Pancreas (tissue), 10 donors: Measurements from ENCODE around the gene ITK. TPM values are rescaled to one million over a fixed set of nuclear protein-coding genes. Genes with fewer than 3 reads are reported as not detected.

Experiments used
- ATAC-seq, 4 donors: fragments of 200-7000 bp; cut with Tn5 transposase; one replicate each; pipeline versions ENCODE4 v1.8.0 to v1.9.1; 2020; ENCODE audit warnings: mild to moderate bottlenecking in 4 of 4, moderate library complexity in 4 of 4
- DNase-seq, 6 donors: peaks; one replicate each; pipeline ENCODE4 v3.0.0-alpha.2; 2020
- FAIRE-seq: peaks from 2 replicates; lab custom pipeline; 2012; peaks lifted over from hg19 to GRCh38; lab: Jason Lieb, UNC
- H3K27ac ChIP-seq, 4 donors: fragments of 200-600 bp; sonication (generic); 1 replicate in 3 of 4; 2 replicates in 1 of 4; pipeline versions ENCODE4 v1.5.0 to v1.8.0; 2020
- H3K27me3 ChIP-seq, 4 donors: fragments of 200-600 bp; one replicate each; pipeline ENCODE4 v1.8.0; 2021
- H3K36me3 ChIP-seq, 3 donors: fragments of 200-600 bp; sonication (generic) in 1 of 3; one replicate each; pipeline versions ENCODE4 v1.5.0 to v1.8.0; 2020 to 2021
- H3K4me1 ChIP-seq, 3 donors: fragments of 200-600 bp; one replicate each; pipeline ENCODE4 v1.8.0; 2021
- H3K4me3 ChIP-seq, 4 donors: fragments of 200-600 bp; sonication (generic) in 2 of 4; one replicate each; pipeline versions ENCODE4 v1.5.0 to v1.8.0; 2020 to 2021
- H3K9me3 ChIP-seq, 4 donors: fragments of 200-600 bp; one replicate each; pipeline ENCODE4 v1.8.0; 2021
- WGBS, 2 donors: extraction: QIAGEN DNeasy Blood & Tissue Kit; methylation state at CpG; one replicate each; pipeline ENCODE4 v1.1.7; 2013; 5-methylcytosine and 5-hydroxymethylcytosine counted together
- intact Hi-C, 3 donors: fragments of 100-400 bp; cut with DNase I; formaldehyde crosslinking; loops; one replicate each; pipeline versions ENCODE4 v1.11.1 to v1.14.2; 2022
- polyA plus RNA-seq, 2 donors: library from polyadenylated mRNA; stranded (reverse); fragments of 200-250 nt; gene quantifications; one replicate each; pipeline ENCODE4 v1.2.3, GENCODE V29; 2013
- total RNA-seq, 6 donors: library from RNA; stranded (reverse); fragmentation: NEBNext Ultra II Directional in 4 of 6; extraction: Animal tissue kit (Norgen Biotek cat#: 25700) in 4 of 6; gene quantifications; one replicate each; pipeline versions ENCODE4 v1.2.1 to v1.2.4, GENCODE V29; 2021 to 2023
- TF ChIP-seq, protein P1 (sequence below), 4 donors: fragments of 200-600 bp; sonication (generic) in 3 of 4; IDR thresholded peaks; one replicate each; pipeline versions ENCODE4 v1.5.0 to v1.8.0; 2021; ENCODE audit warnings: antibody characterized with exemption in 4 of 4
- donor health status: healthy with polysubstance abuse.
- donor health status: DM: no; HTN: no; CAD: no; lungs with moderate emphysema.
- donor health status: DM: no; HTN: no; CAD: no.
- donor health status: control.
- donor health status: control.
- donor health status: Bipolar disorder and iron deficiency.
- donor health status: DM: yes; HTN: yes; CAD: no.
- donor health status: DM: no; HTN: no; CAD: no.
- donor health status: DM: no; HTN: no; CAD: no.
- donor health status: DM: yes; HTN: yes; CAD: no.

ITK gene
- total and polyA plus RNA-seq, 8 donors: 0.26 to 1.3 (median 0.71) TPM

DNA sequence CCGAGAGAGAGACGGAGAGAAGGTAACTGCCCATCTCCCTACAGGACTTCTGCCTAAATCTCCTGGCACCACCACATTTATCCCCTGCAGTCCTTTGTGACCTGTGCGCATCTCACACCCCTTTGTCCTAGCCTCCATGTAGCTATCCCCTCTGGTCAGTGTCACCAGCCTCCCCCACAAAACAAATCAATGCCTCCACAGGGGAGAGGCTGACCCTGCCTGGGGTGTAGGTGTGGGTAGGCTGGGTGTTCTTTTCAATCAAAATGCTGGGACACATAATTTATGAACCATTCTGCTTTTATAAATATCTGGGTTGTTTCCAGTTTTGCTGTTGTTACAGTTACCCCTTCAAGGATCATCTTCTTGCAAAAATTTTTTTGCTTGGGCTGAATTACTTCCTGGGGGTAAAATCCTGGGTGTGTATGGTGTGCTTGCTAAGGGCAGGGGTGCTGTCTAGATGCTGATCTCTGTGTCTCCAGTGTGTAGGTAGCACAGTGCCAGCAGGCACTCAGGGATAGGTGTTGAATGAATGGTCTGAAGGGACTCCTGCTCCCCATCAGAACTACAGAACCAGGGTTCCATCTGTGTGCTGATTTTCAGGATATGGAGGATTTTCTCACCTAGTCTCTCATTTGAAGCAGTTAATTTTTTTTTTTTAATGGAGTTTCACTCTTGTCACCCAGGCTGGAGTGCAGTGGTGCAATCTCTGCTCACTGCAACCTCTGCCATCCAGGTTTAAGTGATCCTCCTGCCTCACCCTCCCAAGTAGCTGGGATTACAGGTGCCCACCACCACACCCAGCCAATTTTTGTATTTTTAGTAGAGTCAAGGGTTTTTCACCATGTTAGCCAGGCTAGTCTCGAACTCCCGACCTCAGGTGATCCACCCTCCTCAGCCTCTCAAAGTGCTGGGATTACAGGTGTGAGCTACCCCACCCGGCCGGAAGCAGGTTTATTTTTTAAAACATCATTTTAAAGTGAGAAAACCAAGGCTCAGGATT, 14.1 kb upstream of the ITK start, which contains the start of gene GARIN3:
TSS of gene GARIN3 (minus strand) at position 51 of the 1,000 bp plus-strand sequence. CDS start 96 bp downstream, outside the sequence.
- 60 to 74% methylated on average over 7 of the region's 7 CpGs for WGBS, 2 donors

DNA sequence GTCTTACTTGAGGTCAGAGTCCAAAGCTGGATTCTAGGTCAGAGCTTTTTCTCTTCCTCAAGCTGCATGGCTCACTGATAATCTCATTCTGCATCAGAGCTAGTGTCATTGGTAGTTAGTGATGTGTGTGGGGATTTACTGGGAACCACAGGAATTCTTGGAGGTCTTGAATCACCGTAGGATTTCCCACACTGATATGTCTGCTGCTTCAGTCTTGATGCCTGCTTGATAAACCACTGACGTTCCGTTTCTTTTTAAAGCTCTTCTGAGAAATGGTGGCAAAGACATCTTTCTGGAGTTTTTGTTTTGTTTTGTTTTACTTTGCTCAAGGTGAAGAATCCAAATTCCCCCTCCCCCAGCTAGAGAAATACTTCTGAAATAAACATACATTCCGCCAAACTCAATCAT, 13.4 kb upstream of the ITK start:
- DNase-seq (no peak), ATAC-seq (no peak), FAIRE-seq (no peak)
- Histone ChIP-seq H3K27ac (no peak overlapping the region), H3K36me3 (no peaks in the 10 kb centered on the region), H3K9me3 (no peaks in the 10 kb centered on the region), H3K4me1 (no peaks in the 10 kb centered on the region), H3K27me3 (peaks cover 0 to 4% (median 0%) of the 10 kb centered on the region in 4 donors), H3K4me3 (no peak overlapping the region)
- 56 to 67% methylated on average over 4 of the region's 4 CpGs for WGBS, 2 donors
- intact Hi-C loops: no loop called here
- TF ChIP-seq, protein P1, sequence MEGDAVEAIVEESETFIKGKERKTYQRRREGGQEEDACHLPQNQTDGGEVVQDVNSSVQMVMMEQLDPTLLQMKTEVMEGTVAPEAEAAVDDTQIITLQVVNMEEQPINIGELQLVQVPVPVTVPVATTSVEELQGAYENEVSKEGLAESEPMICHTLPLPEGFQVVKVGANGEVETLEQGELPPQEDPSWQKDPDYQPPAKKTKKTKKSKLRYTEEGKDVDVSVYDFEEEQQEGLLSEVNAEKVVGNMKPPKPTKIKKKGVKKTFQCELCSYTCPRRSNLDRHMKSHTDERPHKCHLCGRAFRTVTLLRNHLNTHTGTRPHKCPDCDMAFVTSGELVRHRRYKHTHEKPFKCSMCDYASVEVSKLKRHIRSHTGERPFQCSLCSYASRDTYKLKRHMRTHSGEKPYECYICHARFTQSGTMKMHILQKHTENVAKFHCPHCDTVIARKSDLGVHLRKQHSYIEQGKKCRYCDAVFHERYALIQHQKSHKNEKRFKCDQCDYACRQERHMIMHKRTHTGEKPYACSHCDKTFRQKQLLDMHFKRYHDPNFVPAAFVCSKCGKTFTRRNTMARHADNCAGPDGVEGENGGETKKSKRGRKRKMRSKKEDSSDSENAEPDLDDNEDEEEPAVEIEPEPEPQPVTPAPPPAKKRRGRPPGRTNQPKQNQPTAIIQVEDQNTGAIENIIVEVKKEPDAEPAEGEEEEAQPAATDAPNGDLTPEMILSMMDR (IDR thresholded peaks at IDR 0.05): no peak

More for the DNA sequence above, 14.1 kb upstream of the ITK start, which contains the start of gene GARIN3:
- H3K9me3 ChIP-seq: no peaks in the 10 kb centered on the region
- TF ChIP-seq, protein P1 (IDR thresholded peaks at IDR 0.05): no peak
- intact Hi-C loops: no loop called here
- H3K36me3 ChIP-seq: no peaks in the 10 kb centered on the region
- no peak within 1 kb of the TSS for H3K27ac ChIP-seq
- DNase-seq: no peak
- H3K4me1 ChIP-seq: no peaks in the 10 kb centered on the region
- FAIRE-seq: no peak
- peaks cover 0 to 4% (median 0%) of the 10 kb centered on the region in 4 donors for H3K27me3 ChIP-seq
- ATAC-seq: no peak
- no peak within 1 kb of the TSS for H3K4me3 ChIP-seq

DNA sequence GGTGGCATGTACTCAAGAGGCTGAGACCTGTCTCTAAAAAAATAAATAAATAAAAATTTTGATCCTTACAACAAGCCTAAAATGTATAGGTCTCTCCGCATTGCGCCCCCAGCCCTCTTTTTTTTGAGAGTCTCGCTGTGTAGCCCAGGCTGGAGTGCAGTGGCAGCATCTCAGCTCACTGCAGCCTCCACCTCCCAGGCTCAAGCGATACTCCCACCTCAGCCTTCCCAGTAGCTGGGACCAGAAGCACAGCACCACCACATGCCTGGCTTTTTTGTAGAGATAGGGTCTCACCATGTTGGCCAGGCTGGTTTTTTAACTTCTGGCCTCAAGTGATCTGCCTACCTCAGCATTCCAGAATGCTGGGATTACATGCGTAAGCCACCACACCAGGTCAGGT, 12.4 kb upstream of the ITK start:
- WGBS, 2 donors: 83 to 93% methylated on average over 5 of the region's 5 CpGs
- DNase-seq: no peak
- H3K4me1 ChIP-seq: no peaks in the 10 kb centered on the region
- H3K27me3 ChIP-seq: peaks cover 0 to 4% (median 0%) of the 10 kb centered on the region in 4 donors
- no peaks in the 10 kb centered on the region for H3K9me3 ChIP-seq
- no peak overlapping the region for H3K27ac ChIP-seq
- FAIRE-seq: no peak
- intact Hi-C loops: no loop called here
- no peak overlapping the region for H3K4me3 ChIP-seq
- H3K36me3 ChIP-seq: no peaks in the 10 kb centered on the region
- ATAC-seq: no peak
- TF ChIP-seq, protein P1 (IDR thresholded peaks at IDR 0.05): no peak

DNA sequence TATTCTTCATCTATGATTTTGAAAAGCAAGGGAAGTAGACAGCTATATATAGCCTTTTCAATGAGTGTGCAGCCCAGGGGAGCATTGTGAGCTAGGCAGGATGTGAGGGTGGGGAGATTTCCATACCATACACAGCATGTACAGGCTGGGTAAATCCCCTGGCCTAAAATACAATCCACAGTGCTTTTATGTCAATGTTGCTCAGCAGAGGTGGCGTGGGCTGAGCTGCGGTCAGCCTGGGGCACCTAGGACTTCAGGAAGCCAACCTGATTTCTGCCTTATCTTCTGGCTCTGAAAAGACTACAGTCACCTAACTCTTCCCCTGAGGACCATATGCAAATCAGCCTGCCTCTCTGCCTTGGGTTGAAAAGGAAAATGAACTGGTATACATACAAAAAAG, 8.2 kb upstream of the ITK start:
- Histone ChIP-seq H3K27me3 (no peaks in the 10 kb centered on the region), H3K9me3 (no peaks in the 10 kb centered on the region), H3K36me3 (no peaks in the 10 kb centered on the region), H3K27ac (no peak overlapping the region), H3K4me3 (no peak overlapping the region), H3K4me1 (no peaks in the 10 kb centered on the region)
- ATAC-seq (no peak), FAIRE-seq (no peak), DNase-seq (no peak)
- intact Hi-C loops: no loop called here
- 63 to 80% methylated on average over 2 of the region's 2 CpGs for WGBS, 2 donors
- TF ChIP-seq, protein P1 (IDR thresholded peaks at IDR 0.05): no peak
